Neural progenitor cell (in vitro differentiated cells): ENCODE results near the gene RNF212B. TPM values are rescaled to one million over a fixed set of nuclear protein-coding genes. Genes with fewer than 3 reads are reported as not detected.

ENCODE experiments used
- DNase-seq: peaks from one replicate; pipeline ENCODE4 v3.0.0-alpha.2; 2016; ENCODE audit warnings: low spot score
- H2AFZ ChIP-seq: fragments of 200-600 bp; sonication (generic); replicated peaks from 2 replicates; pipeline ENCODE4 v1.6.1; 2016; ENCODE audit warnings: antibody characterized with exemption
- H3F3A ChIP-seq: fragments of 200-600 bp; sonication (generic); 2 replicates; pipeline ENCODE4 v1.6.1; 2016; ENCODE audit warnings: antibody characterized with exemption, low read depth
- H3K27ac ChIP-seq: fragments of 200-600 bp; sonication (generic); 2 replicates; pipeline ENCODE4 v1.5.1; 2016; ENCODE audit warnings: mild to moderate bottlenecking
- H3K27me3 ChIP-seq: fragments of 200-600 bp; sonication (generic); 2 replicates; pipeline ENCODE4 v1.6.1; 2016; ENCODE audit warnings: mild to moderate bottlenecking, moderate library complexity
- H3K36me3 ChIP-seq: fragments of 200-600 bp; sonication (generic); 2 replicates; pipeline ENCODE4 v1.5.1; 2016
- H3K4me1 ChIP-seq: fragments of 200-600 bp; sonication (generic); 2 replicates; pipeline ENCODE4 v1.6.1; 2016; ENCODE audit warnings: mixed run types
- H3K4me2 ChIP-seq: fragments of 200-600 bp; sonication (generic); 2 replicates; pipeline ENCODE4 v1.6.1; 2016
- H3K4me3 ChIP-seq: fragments of 200-600 bp; sonication (generic); 2 replicates; pipeline ENCODE4 v1.5.1; 2016
- H3K79me2 ChIP-seq: fragments of 200-600 bp; sonication (generic); 2 replicates; pipeline ENCODE4 v1.6.1; 2016; ENCODE audit warnings: low read depth
- H3K9ac ChIP-seq: fragments of 200-600 bp; sonication (generic); 2 replicates; pipeline ENCODE4 v1.6.1; 2016
- H3K9me3 ChIP-seq: fragments of 200-600 bp; sonication (generic); 2 replicates; pipeline ENCODE4 v1.5.1; 2016; ENCODE audit warnings: low read depth
- H4K20me1 ChIP-seq: fragments of 200-600 bp; sonication (generic); 2 replicates; pipeline ENCODE4 v1.6.1; 2016; ENCODE audit warnings: low read depth
- H3K27ac Mint-ChIP-seq: 3 replicates; pipeline ENCODE4 v1.8.0; 2021; ENCODE audit warnings: mixed read lengths
- H3K27me3 Mint-ChIP-seq: 2 replicates; pipeline ENCODE4 v1.8.0; 2022; ENCODE audit warnings: low read depth, mild to moderate bottlenecking, inconsistent platforms, moderate library complexity, mixed read lengths; ENCODE audit not compliant: insufficient read depth
- H3K36me3 Mint-ChIP-seq: 3 replicates; pipeline ENCODE4 v1.8.0; 2021; ENCODE audit warnings: mixed read lengths
- H3K4me1 Mint-ChIP-seq: 3 replicates; pipeline ENCODE4 v1.8.0; 2021; ENCODE audit warnings: mixed read lengths
- H3K4me3 Mint-ChIP-seq: 3 replicates; pipeline ENCODE4 v1.8.0; 2021; ENCODE audit warnings: mild to moderate bottlenecking, moderate library complexity, mixed read lengths
- H3K9me3 Mint-ChIP-seq: 3 replicates; pipeline ENCODE4 v1.8.0; 2020; ENCODE audit warnings: mixed read lengths
- EZH2 ChIP-seq: fragments of 200-600 bp; sonication (generic); IDR thresholded peaks from 2 replicates; pipeline ENCODE4 v1.6.1; 2017; ENCODE audit warnings: antibody characterized with exemption, mild to moderate bottlenecking, moderate library complexity
- EZH2phosphoT487 ChIP-seq: fragments of 200-600 bp; sonication (generic); IDR thresholded peaks from 2 replicates; pipeline ENCODE4 v1.6.1; 2017; ENCODE audit warnings: antibody characterized with exemption
- total RNA-seq: library from RNA; depleted of rRNA; stranded (reverse); fragments of >200 nt; gene quantifications from 2 replicates; pipeline ENCODE4 v1.2.3, GENCODE V29; 2015; ENCODE audit warnings: low replicate concordance
- TF ChIP-seq, protein P1 (sequence below): fragments of 200-600 bp; sonication (generic); IDR thresholded peaks from 2 replicates; pipeline ENCODE4 v1.5.1; 2017; ENCODE audit warnings: antibody characterized with exemption, mild to moderate bottlenecking

Gene RNF212B
- total RNA-seq, 1 donor from 2014 or later: not detected

DNA sequence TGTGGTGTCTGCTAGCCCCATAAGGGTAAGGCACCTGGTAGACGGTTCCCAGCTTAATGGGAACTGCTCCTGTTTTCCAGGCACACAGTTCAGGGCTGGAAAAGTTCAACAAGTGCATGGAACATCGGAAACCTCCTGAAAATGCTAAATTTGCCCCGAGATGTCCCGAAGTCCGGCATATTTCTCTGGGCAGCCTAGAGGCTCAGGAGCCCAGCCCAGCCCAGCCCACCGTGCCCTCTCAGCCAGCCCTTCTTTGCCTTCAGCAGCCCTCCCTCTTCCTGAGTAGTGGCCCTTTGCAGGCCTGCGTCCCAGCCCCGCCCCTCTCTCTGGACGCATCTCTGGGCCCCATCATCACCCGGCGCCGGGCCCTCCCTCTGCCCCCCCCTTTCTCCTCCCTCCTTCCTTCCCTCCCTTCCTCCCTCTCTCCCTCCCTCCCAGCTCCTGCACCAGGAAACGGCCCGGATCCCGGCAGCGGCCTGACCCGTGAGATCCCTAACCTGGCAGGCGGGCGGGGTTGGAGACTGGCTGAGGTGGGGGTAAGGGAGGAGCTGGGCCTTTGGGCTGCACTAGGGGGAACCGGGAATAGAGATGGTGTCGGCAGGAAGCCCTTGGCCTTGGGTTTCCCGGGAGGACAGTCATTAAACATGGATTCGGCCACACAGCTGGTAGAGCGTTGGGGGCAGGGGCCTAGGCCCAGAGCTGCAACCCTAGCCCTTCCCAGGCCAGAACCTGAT lies 68.8 kb downstream of the RNF212B start, which contains the start of gene BCL2L2:
Gene BCL2L2, plus strand, starts transcription at position 422 of the 734 bp plus-strand sequence. CDS start 935 bp downstream, outside the sequence.
- Histone ChIP-seq H3K27me3 (peaks cover 15% of the 10 kb centered on the region), H3K79me2 (peaks cover 22% of the 10 kb centered on the region), H2AFZ (peak within 1 kb of the TSS; percentile 96), H3K36me3 (no peaks in the 10 kb centered on the region), H3K27ac (peak within 1 kb of the TSS; percentile 62), H3K9me3 (no peaks in the 10 kb centered on the region), H3K9ac (peak within 1 kb of the TSS; percentile 82), H3K4me1 (peaks cover 16% of the 10 kb centered on the region), H4K20me1 (no peaks in the 10 kb centered on the region), H3F3A (peaks cover 27% of the 10 kb centered on the region), H3K4me3 (peak within 1 kb of the TSS; percentile 74), H3K4me2 (peak within 1 kb of the TSS; percentile 79)
- Mint-ChIP-seq H3K36me3 (peaks cover 11% of the 10 kb centered on the region), H3K27me3 (peaks cover 5% of the 10 kb centered on the region), H3K4me3 (peak within 1 kb of the TSS; percentile 94), H3K9me3 (peaks cover 4% of the 10 kb centered on the region), H3K4me1 (peaks cover 26% of the 10 kb centered on the region), H3K27ac (peak within 1 kb of the TSS; percentile 89)
- peak; percentile 96 for DNase-seq
- TF ChIP-seq EZH2 (no peak), EZH2phosphoT487 (no peak)
- TF ChIP-seq, protein P1, sequence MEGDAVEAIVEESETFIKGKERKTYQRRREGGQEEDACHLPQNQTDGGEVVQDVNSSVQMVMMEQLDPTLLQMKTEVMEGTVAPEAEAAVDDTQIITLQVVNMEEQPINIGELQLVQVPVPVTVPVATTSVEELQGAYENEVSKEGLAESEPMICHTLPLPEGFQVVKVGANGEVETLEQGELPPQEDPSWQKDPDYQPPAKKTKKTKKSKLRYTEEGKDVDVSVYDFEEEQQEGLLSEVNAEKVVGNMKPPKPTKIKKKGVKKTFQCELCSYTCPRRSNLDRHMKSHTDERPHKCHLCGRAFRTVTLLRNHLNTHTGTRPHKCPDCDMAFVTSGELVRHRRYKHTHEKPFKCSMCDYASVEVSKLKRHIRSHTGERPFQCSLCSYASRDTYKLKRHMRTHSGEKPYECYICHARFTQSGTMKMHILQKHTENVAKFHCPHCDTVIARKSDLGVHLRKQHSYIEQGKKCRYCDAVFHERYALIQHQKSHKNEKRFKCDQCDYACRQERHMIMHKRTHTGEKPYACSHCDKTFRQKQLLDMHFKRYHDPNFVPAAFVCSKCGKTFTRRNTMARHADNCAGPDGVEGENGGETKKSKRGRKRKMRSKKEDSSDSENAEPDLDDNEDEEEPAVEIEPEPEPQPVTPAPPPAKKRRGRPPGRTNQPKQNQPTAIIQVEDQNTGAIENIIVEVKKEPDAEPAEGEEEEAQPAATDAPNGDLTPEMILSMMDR: no peak

GRCh38 chr14:23307146-23307530 lies 69.4 kb downstream of the RNF212B start:
- Histone ChIP-seq H3K4me1 (peaks cover 16% of the 10 kb centered on the region), H3F3A (peaks cover 22% of the 10 kb centered on the region), H3K4me3 (peak overlapping the region; percentile 74), H3K27me3 (peaks cover 15% of the 10 kb centered on the region), H3K9ac (peak overlapping the region; percentile 82), H3K27ac (no peak overlapping the region), H2AFZ (no peak overlapping the region), H3K9me3 (no peaks in the 10 kb centered on the region), H3K36me3 (no peaks in the 10 kb centered on the region), H3K4me2 (peak overlapping the region; percentile 79), H4K20me1 (no peaks in the 10 kb centered on the region), H3K79me2 (peaks cover 22% of the 10 kb centered on the region)
- Mint-ChIP-seq H3K27me3 (peaks cover 5% of the 10 kb centered on the region), H3K4me1 (peaks cover 26% of the 10 kb centered on the region), H3K4me3 (peak overlapping the region; percentile 94), H3K27ac (peak overlapping the region; percentile 85), H3K36me3 (peaks cover 15% of the 10 kb centered on the region), H3K9me3 (peaks cover 4% of the 10 kb centered on the region)
- no peak for DNase-seq
- TF ChIP-seq EZH2phosphoT487 (no peak), EZH2 (no peak)
- TF ChIP-seq, protein P1: no peak

- no peak overlapping the region for H2AFZ ChIP-seq
- DNase-seq: no peak
- TF ChIP-seq EZH2phosphoT487: no peak
- no peak for TF ChIP-seq EZH2
- TF ChIP-seq, protein P1: no peak
- peak overlapping the region; percentile 79 for H3K4me2 ChIP-seq
- H3K36me3 Mint-ChIP-seq: peaks cover 20% of the 10 kb centered on the region
- H3K4me1 Mint-ChIP-seq: peaks cover 26% of the 10 kb centered on the region
- H3F3A ChIP-seq: peaks cover 14% of the 10 kb centered on the region
- peak overlapping the region; percentile 89 for H3K27ac Mint-ChIP-seq
- peak overlapping the region; percentile 94 for H3K4me3 Mint-ChIP-seq
- H3K9ac ChIP-seq: no peak overlapping the region
- H4K20me1 ChIP-seq: no peaks in the 10 kb centered on the region
- no peaks in the 10 kb centered on the region for H3K9me3 ChIP-seq
- H3K27ac ChIP-seq: no peak overlapping the region
- peaks cover 15% of the 10 kb centered on the region for H3K4me1 ChIP-seq
- H3K36me3 ChIP-seq: no peaks in the 10 kb centered on the region
- no peaks in the 10 kb centered on the region for H3K27me3 Mint-ChIP-seq
- H3K79me2 ChIP-seq: peaks cover 22% of the 10 kb centered on the region
- H3K4me3 ChIP-seq: peak overlapping the region; percentile 74
- peaks cover 2% of the 10 kb centered on the region for H3K9me3 Mint-ChIP-seq
- peaks cover 15% of the 10 kb centered on the region for H3K27me3 ChIP-seq
Observed at GRCh38 chr14:23307687-23308644, 70.2 kb downstream of the RNF212B start.
